Measurements from ENCODE around the gene ZFAND3. TPM values are rescaled to one million over a fixed set of nuclear protein-coding genes. Genes with fewer than 3 reads are reported as not detected.
"Not testable (repeated sequence)": the region's sequence is repeated elsewhere in the genome, so short reads cannot be mapped to it uniquely, and the experiment has no call there.

Gene ZFAND3
- total RNA-seq, 1 donor from 2014 or later: 32.7 TPM

GRCh38 chr6:38043259-38043753 lies 223.8 kb downstream of the ZFAND3 start:
- no peaks in the 10 kb centered on the region for H3K4me1 ChIP-seq
- no peak for DNase-seq (ENCODE audit: low spot score in 2 of 2)
- no peaks in the 10 kb centered on the region for H3K9me3 ChIP-seq
- H3K27ac ChIP-seq: no peak overlapping the region
- no peaks in the 10 kb centered on the region for H3K36me3 ChIP-seq
- H3K4me3 ChIP-seq: no peak overlapping the region
- intact Hi-C loops (cut with DNase I): no loop called here
- no peaks in the 10 kb centered on the region for H3K27me3 ChIP-seq
- no peak for TF ChIP-seq CTCF (IDR thresholded peaks at IDR 0.05)

GRCh38 chr6:38045701-38046305 lies 226.3 kb downstream of the ZFAND3 start:
- no peak for DNase-seq (ENCODE audit: low spot score in 2 of 2)
- H3K4me3 ChIP-seq: no peak overlapping the region
- TF ChIP-seq CTCF (IDR thresholded peaks at IDR 0.05): no peak
- H3K27me3 ChIP-seq: no peaks in the 10 kb centered on the region
- no peaks in the 10 kb centered on the region for H3K4me1 ChIP-seq
- no peak overlapping the region for H3K27ac ChIP-seq
- intact Hi-C loops (cut with DNase I): no loop called here
- no peaks in the 10 kb centered on the region for H3K36me3 ChIP-seq
- H3K9me3 ChIP-seq: no peaks in the 10 kb centered on the region

GRCh38 chr6:38047562-38047961 lies 228.0 kb downstream of the ZFAND3 start:
- Histone ChIP-seq H3K4me1 (no peaks in the 10 kb centered on the region), H3K36me3 (no peaks in the 10 kb centered on the region), H3K4me3 (no peak overlapping the region), H3K27me3 (no peaks in the 10 kb centered on the region), H3K27ac (no peak overlapping the region), H3K9me3 (no peaks in the 10 kb centered on the region)
- TF ChIP-seq CTCF (IDR thresholded peaks at IDR 0.05): no peak
- intact Hi-C loops (cut with DNase I): no loop called here
- DNase-seq (ENCODE audit: low spot score in 2 of 2): no peak

GRCh38 chr6:38049861-38050397 lies 230.4 kb downstream of the ZFAND3 start:
- H3K27ac ChIP-seq; intact Hi-C loops (cut with DNase I); H3K9me3 ChIP-seq; H3K4me1 ChIP-seq; H3K27me3 ChIP-seq; DNase-seq (ENCODE audit: low spot score in 2 of 2); H3K36me3 ChIP-seq; H3K4me3 ChIP-seq: not testable (repeated sequence)

- H3K9me3 ChIP-seq: no peaks in the 10 kb centered on the region
- H3K27ac ChIP-seq: no peak overlapping the region
- H3K4me3 ChIP-seq: no peak overlapping the region
- H3K36me3 ChIP-seq: no peaks in the 10 kb centered on the region
- DNase-seq (ENCODE audit: low spot score in 2 of 2): no peak
- H3K4me1 ChIP-seq: no peaks in the 10 kb centered on the region
- no peak for TF ChIP-seq CTCF (IDR thresholded peaks at IDR 0.05)
- intact Hi-C loops (cut with DNase I): no loop called here
- no peaks in the 10 kb centered on the region for H3K27me3 ChIP-seq
These were observed 232.4 kb downstream of the ZFAND3 start for GRCh38 chr6:38051819-38052434.

- no peak for DNase-seq (ENCODE audit: low spot score in 2 of 2)
- Histone ChIP-seq H3K9me3 (no peaks in the 10 kb centered on the region), H3K27ac (no peak overlapping the region), H3K27me3 (no peaks in the 10 kb centered on the region), H3K4me3 (no peak overlapping the region), H3K36me3 (no peaks in the 10 kb centered on the region), H3K4me1 (no peaks in the 10 kb centered on the region)
- no peak for TF ChIP-seq CTCF (IDR thresholded peaks at IDR 0.05)
- intact Hi-C loops (cut with DNase I): no loop called here
These were observed 235.1 kb downstream of the ZFAND3 start for GRCh38 chr6:38054527-38055202.

All from ascending aorta (tissue), 2 donors.